C4-2B (cell line): ENCODE measurements around the gene NRN1L.

Experiments
- ZFX ChIP-seq: fragments of 450-650 bp; IDR thresholded peaks from 2 replicates; pipeline ENCODE4 v1.6.1; 2017
- TF ChIP-seq, protein P1 (sequence below): fragments of 450-650 bp; conservative IDR thresholded peaks from 2 replicates; pipeline ENCODE4 v1.5.1; 2017; ENCODE audit warnings: mild to moderate bottlenecking

DNA sequence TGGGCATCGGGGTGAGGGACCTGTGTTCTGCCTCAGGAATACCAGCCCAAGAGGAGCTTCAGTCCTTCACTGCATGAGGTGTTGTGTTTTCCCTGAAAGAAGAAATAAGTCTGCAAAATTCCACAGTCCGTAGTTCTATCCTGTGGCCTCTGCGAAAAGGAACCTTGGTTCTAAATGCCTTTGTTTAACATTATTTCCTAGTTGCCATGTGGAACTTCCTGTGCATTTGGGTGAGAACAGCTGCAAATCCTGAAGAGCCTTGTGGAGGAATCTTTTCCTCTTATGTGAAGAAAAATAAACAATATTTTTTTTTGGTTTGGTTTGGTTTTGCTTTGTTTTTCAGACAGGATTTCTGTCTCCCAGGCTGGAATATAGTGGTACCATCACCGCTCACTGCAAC, 18.1 kb downstream of the NRN1L start:
- TF ChIP-seq, protein P1, sequence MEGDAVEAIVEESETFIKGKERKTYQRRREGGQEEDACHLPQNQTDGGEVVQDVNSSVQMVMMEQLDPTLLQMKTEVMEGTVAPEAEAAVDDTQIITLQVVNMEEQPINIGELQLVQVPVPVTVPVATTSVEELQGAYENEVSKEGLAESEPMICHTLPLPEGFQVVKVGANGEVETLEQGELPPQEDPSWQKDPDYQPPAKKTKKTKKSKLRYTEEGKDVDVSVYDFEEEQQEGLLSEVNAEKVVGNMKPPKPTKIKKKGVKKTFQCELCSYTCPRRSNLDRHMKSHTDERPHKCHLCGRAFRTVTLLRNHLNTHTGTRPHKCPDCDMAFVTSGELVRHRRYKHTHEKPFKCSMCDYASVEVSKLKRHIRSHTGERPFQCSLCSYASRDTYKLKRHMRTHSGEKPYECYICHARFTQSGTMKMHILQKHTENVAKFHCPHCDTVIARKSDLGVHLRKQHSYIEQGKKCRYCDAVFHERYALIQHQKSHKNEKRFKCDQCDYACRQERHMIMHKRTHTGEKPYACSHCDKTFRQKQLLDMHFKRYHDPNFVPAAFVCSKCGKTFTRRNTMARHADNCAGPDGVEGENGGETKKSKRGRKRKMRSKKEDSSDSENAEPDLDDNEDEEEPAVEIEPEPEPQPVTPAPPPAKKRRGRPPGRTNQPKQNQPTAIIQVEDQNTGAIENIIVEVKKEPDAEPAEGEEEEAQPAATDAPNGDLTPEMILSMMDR, result no peak
- TF ChIP-seq ZFX, result no peak
